RPMI7951 (cell line): ENCODE measurements around the gene ID3. TPM values are rescaled to one million over a fixed set of nuclear protein-coding genes. Genes with fewer than 3 reads are reported as not detected.

Experiments used
- DNase-seq: peaks from one replicate; pipeline ENCODE4 v3.0.0-alpha.2; 2012; ENCODE audit warnings: low read depth
- total RNA-seq: library from RNA; depleted of rRNA; stranded (reverse); fragments of >200 nt; shearing (Covaris generic); gene quantifications from 2 replicates; pipeline ENCODE4 v1.2.3, GENCODE V29; 2014; rRNA removed

Gene ID3
- total RNA-seq, 1 experiment from 2014 or later = 83.1 TPM

DNA sequence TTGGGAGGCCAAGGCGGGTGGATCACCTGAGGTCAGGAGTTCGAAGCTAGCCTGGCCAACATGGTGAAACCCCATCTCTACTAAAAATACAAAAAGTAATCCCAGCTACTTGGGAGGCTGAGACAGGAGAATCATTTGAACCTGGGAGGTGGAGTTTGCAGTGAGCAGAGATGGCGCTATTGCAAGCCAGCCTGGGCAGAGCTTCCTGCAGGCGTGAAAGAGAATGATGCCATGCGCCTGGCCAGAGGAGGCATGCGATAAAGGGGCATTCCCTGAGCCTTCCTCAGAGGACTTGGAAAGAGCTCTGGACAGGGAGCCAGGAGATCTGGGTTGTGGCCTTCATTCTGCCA, 31.4 kb downstream of the ID3 start:
- no peak for DNase-seq

DNA sequence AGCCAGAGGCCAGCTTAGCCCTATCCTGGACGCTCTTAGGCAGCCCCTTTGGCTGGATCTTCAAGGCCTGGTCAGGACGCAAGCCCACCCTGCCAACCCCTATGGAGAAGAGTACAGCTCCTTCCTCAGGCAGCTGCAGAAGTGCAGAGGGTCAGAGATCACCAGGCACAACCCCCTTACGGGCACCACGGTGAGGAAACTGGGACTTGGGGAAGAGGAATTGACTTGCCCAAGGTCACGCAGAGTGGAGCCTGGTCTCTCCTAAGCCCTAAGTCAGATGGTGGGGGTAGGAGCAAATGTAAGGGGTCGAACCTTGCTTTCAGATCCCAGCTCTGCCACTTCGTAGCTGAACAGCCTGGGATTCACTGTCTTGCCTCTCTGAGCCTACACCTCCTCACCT, 31.9 kb downstream of the ID3 start:
- no peak for DNase-seq

DNA sequence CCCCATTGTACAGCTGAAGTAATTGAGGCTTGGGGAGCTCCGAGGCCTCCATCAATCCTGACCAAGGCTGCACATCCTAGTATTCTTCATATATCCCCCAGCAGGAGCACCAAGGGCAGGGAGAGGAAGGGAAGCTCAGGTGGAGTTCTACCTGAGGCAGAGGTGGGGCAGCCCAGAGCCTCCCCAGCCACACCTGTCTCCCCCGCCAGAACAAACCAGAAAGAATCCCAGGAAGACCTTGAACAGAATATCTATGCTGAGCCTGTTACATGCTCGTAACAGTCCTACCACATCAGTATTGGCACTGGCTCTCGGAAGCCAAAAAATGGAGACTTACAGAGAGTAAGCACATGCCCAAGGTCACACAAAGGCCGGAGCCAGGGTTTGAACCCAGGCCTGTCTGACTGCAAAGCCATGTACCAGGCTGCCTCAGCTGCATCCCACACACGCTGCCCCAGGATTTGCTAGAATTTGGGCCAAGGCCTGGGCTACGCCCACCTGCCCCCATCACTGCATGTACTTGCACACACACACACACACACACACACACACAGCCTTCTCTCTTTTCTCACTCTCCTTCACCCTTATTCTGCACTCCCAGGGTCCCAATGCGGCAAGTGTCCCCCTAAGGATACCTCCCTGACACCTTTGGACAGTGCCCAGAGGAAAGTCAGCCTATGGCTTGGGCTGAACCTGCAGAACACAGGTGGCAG, 32.8 kb downstream of the ID3 start:
- DNase-seq = no peak

DNA sequence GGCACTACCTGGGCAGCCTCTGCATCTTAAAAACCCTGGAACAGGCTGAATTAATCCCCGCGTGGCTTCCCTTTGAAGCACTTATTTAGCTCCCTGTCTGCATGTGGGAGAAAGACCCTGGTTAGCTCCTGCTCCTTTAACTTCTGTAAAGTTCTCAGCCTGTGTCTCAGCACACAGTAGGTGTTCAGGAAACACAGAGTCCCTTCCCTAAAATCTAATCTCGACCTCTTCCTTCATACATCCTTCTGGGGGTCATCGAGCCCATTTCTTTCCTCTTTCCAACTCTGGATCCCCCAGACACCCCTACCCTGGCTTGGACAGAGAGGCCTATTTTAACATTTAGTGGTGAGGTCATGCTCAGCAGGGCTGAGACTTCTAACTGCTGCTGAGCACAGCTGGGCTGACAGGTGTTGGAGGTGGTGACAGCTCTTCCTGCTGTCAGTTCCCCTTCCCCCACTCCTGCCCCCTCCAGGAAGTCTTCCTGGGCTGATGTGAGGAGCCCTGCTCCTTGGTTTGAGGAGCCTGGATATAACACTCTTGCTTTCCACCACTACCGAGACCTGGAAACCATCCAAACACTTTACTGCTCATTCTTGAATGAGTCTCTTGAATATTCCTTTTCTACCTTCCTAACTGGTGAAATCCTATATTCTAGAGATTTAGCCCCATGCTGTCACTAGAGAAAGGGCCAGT, 33.6 kb downstream of the ID3 start:
- DNase-seq = no peak

DNA sequence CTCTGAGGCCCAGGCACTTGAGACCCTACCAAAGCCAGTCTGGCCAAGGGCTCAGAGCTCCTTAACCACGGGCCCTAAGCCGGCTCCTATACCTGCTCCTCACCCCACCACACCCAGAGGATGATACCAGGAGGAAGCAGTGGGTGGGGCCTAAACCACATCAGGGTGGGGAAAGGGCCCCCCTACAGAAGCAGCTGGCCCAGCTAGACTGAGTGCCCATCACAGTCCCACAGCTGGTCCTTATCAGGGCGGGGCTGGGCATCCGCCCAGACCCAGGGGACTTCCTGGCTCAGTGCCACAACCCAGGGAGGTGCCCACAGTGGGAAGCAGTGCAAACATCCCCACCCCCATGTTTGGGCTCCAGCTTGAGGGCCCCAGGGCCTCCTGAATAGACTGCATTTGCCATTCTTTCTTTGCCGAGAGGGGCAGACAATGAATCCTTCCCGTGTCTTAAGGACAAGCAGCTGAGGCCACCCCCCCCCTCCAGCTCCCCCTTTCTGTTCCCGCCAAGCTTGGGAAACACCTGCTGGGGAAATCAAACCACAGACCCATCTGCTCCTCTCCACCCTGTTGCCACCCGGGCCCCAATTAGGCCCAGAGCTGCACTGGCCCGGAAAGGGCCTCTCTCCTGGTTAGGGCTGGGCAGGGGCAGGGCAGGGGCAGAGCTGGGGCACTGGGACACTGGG, 34.4 kb downstream of the ID3 start:
- DNase-seq = peak; percentile 49

DNA sequence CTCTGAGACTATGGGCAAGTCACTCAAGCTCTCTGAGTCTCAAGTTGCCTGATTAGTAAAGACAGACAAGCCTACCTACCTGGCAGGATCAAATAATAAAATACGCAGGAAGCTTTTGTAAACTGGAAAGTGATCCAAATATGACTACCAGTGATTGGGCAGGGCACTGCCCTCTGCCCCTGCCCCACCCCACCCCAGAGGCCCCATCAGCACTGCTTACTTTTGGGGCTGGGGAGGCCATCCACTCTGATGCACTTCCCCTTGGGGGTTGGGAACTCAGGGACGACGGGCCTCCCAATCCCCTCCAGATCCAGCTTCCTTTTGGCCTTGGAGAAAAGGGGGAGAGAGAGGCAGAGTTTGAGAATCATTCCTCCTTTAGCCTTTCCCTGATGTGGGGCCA, 35.1 kb downstream of the ID3 start:
- DNase-seq = no peak

DNA sequence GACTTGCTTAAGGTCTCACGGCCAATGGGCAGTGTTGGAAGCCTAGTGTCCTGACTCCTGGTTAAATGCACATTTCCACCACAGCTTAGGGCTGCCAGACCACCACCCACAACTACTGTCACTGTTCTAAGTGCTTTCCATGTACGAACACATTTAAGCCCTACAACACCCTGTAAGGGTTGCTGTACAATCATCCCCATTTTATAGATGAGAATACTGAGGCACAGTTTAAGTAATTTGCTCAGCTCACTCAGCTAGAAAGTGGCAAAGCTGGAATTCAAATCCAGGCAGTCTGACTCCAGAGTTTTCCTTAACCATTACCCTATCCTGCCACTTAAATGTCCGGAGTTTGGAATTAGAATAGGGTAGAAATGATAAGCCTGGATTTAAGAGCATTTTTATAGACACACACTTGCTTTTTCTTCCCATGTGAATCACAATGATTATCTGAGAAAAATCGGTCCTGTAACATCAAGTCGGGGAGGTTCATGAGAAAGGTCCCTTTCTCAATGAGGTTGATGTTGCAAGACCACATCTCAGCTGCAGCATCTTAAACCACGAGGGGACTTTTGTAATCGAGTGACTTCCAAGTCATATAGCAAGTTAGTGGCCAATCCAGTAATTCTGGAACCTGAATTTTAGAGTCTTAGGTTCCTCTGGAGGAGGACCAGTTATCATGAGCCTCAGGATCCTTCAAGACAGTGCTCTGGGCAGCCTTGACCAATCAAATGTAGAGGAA, 36.9 kb downstream of the ID3 start:
- DNase-seq = no peak

DNA sequence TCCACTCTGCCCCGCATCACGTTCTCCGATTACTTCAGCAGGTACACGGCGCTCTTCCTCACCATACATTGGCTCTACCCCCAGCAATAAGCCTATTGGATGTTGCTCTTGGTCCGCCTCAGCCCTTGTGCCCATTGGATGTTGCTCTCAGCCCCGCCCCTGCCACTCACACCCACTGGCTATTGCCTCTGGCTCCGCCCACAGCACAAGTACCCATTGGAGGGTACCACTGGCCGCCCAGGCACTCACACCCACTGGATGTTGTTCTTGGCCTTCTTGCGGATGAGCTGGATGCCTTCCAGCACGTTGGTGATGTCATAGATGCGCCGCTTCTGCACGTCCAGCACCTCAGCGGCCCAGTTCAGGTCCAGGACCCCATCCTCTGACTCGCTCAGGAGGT, 37.7 kb downstream of the ID3 start:
- no peak for DNase-seq

DNA sequence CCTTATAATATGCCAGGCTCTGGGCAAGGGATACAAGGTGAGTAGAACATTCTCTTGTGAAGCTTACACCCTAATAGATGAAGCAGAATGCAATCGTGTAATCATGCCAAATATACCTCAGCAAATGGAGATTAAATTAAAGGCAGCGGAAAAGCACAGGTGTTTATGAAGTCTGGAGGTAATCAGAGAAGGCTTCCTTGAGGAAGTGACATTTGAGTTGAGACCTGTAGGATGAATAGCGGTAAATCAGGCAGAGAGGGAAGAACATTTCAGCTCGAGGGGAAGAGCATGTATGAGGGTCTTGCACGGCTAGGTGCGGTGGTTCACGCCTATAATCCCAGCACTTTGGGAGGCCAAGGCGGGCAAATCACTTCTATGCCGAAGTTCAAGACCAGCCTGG, 41.7 kb downstream of the ID3 start:
- DNase-seq = no peak

DNA sequence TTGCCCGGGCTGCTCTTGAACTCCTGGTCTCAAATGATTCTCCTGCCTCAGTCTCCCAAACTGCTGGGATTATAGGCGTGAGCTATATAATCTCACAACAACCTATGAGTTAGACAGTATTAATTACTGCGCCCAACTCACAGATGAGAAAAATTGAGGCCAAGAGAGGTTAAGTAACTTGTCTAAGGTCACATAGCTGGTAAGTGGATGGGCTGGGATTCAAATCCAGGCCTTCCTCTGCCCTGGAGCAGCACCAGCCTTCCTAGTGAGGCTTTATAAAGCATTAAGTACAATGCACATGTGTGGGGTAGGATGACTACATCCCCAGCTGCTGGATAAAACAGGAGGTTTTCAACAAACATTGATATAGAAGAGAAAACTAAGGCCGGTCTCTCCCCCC, 43.4 kb downstream of the ID3 start:
- DNase-seq = no peak

DNA sequence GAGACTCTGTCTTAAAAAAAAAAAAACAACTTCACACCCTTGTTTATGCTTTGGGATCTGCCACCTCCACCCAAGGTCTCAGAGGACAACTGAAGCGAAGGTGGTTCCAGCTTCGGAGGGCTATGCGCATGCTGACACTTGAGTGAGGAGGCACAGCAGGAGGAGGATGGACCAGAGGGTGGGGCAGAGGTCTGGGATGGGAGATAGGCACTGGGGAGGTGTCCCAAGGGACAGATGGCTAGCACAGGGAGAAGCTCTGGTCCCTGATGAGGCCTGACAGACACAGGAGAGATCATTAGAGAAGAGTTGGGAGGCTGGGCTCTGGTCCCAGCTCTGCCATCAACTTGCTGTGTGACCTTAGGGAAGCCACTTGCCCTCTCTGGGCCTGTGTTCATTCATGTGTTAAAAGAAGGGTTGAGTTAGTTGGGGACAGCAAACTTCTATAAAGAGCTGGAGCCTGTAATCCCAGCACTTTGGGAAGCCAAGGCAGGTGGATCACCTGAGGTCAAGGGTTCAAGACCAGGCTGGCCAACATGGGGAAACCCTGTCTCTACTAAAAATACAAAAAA, 45.1 kb downstream of the ID3 start:
- DNase-seq = no peak

DNA sequence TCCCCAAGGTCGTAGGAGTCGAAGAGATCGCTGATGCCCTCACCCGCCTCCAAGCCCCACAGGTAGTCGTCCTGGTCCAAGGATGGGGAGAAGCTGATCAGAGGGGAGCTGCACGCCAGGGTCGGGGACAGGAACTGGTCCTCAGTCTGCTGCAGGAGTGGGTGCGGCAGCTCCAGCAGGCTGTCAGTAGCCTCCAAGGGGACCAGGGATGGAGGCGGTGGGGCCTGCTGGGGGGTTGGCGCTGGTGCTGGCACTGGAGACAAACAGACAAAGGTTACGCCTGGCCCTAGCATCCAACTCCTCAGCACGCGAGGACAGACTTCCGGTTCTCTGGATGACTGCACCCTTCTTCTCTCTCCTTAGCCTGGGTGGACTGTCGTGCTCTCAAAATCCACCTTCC, 49.4 kb downstream of the ID3 start:
- DNase-seq = no peak

Other genes starting within 250 kb of the ID3 start
- gene HNRNPR, start 215.2 kb downstream of the ID3 start, total RNA-seq = 136 and 142 TPM in 2 replicates
- 15.7 and 21.1 TPM in 2 replicates for gene ZNF436, start 189.7 kb downstream of the ID3 start, total RNA-seq
- gene TCEA3, start 134.8 kb downstream of the ID3 start, total RNA-seq = 1.7 and 2.3 TPM in 2 replicates
- gene ASAP3, start 75.3 kb downstream of the ID3 start, total RNA-seq = 8.4 and 11.2 TPM in 2 replicates
- 4.2 and 4.7 TPM in 2 replicates for gene E2F2, start 28.3 kb downstream of the ID3 start, total RNA-seq
- 1,145 and 1,398 TPM in 2 replicates for gene RPL11, start 132.3 kb upstream of the ID3 start, total RNA-seq
- gene ELOA, start 184.0 kb upstream of the ID3 start, total RNA-seq = 48.9 and 57.0 TPM in 2 replicates
- gene PITHD1, start 218.9 kb upstream of the ID3 start, total RNA-seq = 42.3 and 47.0 TPM in 2 replicates
- 62.6 and 74.3 TPM in 2 replicates for gene LYPLA2, start 231.6 kb upstream of the ID3 start, total RNA-seq
- gene GALE, start 241.3 kb upstream of the ID3 start, total RNA-seq = 58.3 and 67.8 TPM in 2 replicates